ENCODE results near the gene AUH. TPM values are rescaled to one million over a fixed set of nuclear protein-coding genes. Genes with fewer than 3 reads are reported as not detected.
A peak's percentile ranks its signal among the peaks of the same experiment; 100 is the strongest.

Gene AUH
- total and polyA plus RNA-seq, 7 donors: 9.9 to 20.6 (median 14.1) TPM

DNA sequence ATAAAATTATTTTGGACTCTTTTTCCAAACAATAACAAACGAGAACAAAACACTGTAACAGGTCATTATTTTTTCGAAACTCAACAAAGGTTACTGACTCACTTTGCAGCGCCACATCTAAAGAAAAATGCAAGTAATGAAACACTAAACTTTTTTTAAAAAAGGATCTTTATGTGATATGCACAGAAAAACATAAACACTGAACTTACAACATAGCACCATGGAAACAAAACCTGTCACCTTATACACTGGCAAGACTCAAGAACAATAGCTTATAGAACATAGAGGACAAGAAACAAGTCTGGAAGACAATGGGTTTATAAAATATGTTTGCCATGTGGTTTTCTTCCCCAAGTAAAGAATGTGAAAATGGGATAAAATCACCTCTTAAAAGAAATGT is 85.2 kb downstream of the AUH start:
- Histone ChIP-seq H3K4me3 (no peak overlapping the region), H3K27me3 (ENCODE audit: insufficient read depth in 3 of 3, low read length in 2 of 3) (no peaks in the 10 kb centered on the region), H3K27ac (no peak overlapping the region), H3K36me3 (ENCODE audit: insufficient read depth in 1 of 2, low read depth in 1 of 2) (no peaks in the 10 kb centered on the region), H3K9me3 (no peaks in the 10 kb centered on the region), H3K4me1 (peaks cover 29% of the 10 kb centered on the region)
- TF ChIP-seq, protein P1, sequence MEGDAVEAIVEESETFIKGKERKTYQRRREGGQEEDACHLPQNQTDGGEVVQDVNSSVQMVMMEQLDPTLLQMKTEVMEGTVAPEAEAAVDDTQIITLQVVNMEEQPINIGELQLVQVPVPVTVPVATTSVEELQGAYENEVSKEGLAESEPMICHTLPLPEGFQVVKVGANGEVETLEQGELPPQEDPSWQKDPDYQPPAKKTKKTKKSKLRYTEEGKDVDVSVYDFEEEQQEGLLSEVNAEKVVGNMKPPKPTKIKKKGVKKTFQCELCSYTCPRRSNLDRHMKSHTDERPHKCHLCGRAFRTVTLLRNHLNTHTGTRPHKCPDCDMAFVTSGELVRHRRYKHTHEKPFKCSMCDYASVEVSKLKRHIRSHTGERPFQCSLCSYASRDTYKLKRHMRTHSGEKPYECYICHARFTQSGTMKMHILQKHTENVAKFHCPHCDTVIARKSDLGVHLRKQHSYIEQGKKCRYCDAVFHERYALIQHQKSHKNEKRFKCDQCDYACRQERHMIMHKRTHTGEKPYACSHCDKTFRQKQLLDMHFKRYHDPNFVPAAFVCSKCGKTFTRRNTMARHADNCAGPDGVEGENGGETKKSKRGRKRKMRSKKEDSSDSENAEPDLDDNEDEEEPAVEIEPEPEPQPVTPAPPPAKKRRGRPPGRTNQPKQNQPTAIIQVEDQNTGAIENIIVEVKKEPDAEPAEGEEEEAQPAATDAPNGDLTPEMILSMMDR (IDR thresholded peaks at IDR 0.05): no peak
- WGBS, 3 donors: 87 to 95% (median 93%) methylated on average over 3 of the region's 3 CpGs
- no peak for DNase-seq
- intact Hi-C loops (cut with DNase I): loop anchor here in 1 of 2 donors (10.0 kb wide), 1 partner anchor 58 kb away; no protein-coding TSS in a partner anchor
- no peak for ATAC-seq

DNA sequence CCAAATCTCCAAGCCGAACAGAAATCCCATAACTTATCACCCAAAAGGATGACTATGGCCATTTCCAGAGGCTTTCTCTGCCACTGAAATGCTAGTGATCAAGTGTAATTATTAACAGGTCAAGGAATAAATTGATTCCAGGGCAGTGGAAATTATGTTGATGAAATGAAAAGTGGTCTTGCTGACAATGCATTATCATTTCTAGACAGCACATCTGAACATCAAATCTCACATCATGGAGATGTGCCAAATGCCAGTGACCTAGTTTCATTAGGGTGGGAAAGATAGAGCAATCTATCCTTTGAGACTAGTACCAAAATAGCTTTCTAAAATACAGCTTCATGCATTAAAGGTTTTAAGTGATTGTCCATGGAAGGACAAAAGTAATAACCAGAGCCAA is 86.1 kb downstream of the AUH start:
- no peaks in the 10 kb centered on the region for H3K27me3 ChIP-seq (ENCODE audit: insufficient read depth in 3 of 3, low read length in 2 of 3)
- H3K4me3 ChIP-seq: no peak overlapping the region
- peaks cover 28% of the 10 kb centered on the region for H3K4me1 ChIP-seq
- no peaks in the 10 kb centered on the region for H3K36me3 ChIP-seq (ENCODE audit: insufficient read depth in 1 of 2, low read depth in 1 of 2)
- WGBS, 3 donors: 85 to 93% (median 91%) methylated on average over 1 of the region's 1 CpG
- peak overlapping the region; percentile 32 for H3K27ac ChIP-seq
- intact Hi-C loops (cut with DNase I): loop anchor here in 1 of 2 donors (10.0 kb wide), 1 partner anchor 59 kb away; no protein-coding TSS in a partner anchor
- DNase-seq (no peak), ATAC-seq (no peak)
- no peaks in the 10 kb centered on the region for H3K9me3 ChIP-seq
- TF ChIP-seq, protein P1 (IDR thresholded peaks at IDR 0.05): no peak

DNA sequence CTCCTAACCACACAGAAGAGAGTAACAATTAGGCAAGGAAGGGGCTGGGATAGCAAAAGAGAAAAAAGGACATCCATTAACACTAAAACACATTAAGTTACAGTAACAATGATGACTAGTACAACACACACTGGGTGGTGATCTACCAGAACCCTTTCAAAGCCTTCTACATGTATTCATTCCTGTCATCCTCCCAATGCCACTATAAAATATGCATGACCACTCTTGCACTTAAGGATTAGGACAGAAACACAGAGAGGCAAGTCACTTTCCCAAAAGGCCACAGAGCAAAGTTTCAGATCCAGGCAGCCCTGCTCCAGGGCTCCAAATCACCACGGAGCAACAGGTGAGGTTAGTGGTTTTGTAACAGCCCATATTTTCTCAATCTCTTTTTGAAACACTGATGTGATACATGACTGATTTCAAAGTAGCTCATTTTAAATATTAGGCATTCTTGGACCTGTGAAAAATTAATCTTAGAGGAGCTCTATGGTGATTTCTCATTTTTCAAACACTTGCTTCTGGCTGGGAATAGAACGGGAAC is 86.7 kb downstream of the AUH start:
- TF ChIP-seq, protein P1 (IDR thresholded peaks at IDR 0.05): no peak
- H3K27ac ChIP-seq: no peak overlapping the region
- H3K4me3 ChIP-seq: no peak overlapping the region
- H3K36me3 ChIP-seq (ENCODE audit: insufficient read depth in 1 of 2, low read depth in 1 of 2): no peaks in the 10 kb centered on the region
- WGBS, 3 donors: 61 to 70% (median 67%) methylated on average over 2 of the region's 2 CpGs
- intact Hi-C loops (cut with DNase I): loop anchor here in 1 of 2 donors (10.0 kb wide), 1 partner anchor 60 kb away; no protein-coding TSS in a partner anchor
- DNase-seq (no peak), ATAC-seq (peak in 3 of 4 donors; percentile 35 to 49 (median 42))
- H3K9me3 ChIP-seq: no peaks in the 10 kb centered on the region
- H3K4me1 ChIP-seq: peaks cover 22% of the 10 kb centered on the region
- no peaks in the 10 kb centered on the region for H3K27me3 ChIP-seq (ENCODE audit: insufficient read depth in 3 of 3, low read length in 2 of 3)

DNA sequence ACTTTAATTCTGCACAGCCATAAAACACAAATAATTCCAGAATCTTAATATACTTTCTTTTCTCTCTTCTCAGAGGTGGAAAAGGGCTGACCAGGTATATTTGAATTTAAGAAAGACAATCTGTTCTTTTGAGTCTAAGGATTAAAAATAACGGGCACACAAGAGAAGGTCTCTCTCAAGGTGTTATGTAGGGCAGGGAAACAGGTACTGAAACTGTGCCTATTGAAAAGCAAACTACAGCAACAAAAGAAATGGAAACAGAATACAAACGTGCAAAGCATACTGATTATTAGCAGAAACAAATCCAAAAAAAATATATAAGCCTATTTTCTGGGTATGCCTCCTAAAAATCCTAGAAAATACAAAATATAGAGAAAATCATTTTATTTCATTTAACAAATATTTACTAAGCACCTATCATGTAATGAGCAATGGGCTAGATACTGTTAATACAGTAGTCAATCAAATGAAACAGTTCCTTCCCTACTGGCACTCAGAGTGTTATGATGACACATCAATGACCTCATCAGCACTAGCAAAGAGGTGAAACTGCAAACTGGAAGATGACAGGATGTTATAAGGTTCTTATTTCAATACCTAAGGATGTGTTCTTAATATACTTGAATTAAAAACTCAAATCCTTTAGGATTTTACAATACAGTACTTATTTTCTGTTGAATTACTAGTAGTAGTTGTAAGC is 87.7 kb downstream of the AUH start:
- no peak overlapping the region for H3K27ac ChIP-seq
- peaks cover 17% of the 10 kb centered on the region for H3K4me1 ChIP-seq
- H3K27me3 ChIP-seq (ENCODE audit: insufficient read depth in 3 of 3, low read length in 2 of 3): no peaks in the 10 kb centered on the region
- H3K36me3 ChIP-seq (ENCODE audit: insufficient read depth in 1 of 2, low read depth in 1 of 2): no peaks in the 10 kb centered on the region
- ATAC-seq (peak; percentile 69 to 88 (median 78)), DNase-seq (no peak)
- intact Hi-C loops (cut with DNase I): loop anchor here in 1 of 2 donors (10.0 kb wide), 1 partner anchor 61 kb away; no protein-coding TSS in a partner anchor
- no peak overlapping the region for H3K4me3 ChIP-seq
- TF ChIP-seq, protein P1 (IDR thresholded peaks at IDR 0.05): no peak
- 54 to 84% (median 69%) methylated on average over 2 of the region's 2 CpGs for WGBS, 3 donors
- no peaks in the 10 kb centered on the region for H3K9me3 ChIP-seq

All from psoas muscle (tissue), 8 donors.